Epithelial cell of proximal tubule (primary cell): Measurements from ENCODE around the gene ELF2. TPM values are rescaled to one million over a fixed set of nuclear protein-coding genes. Genes with fewer than 3 reads are reported as not detected.

Source experiments
- DNase-seq: peaks from one replicate; pipeline ENCODE4 v3.0.0-alpha.2; 2011; ENCODE audit warnings: low read depth
- H3K4me3 ChIP-seq: 2 replicates; pipeline ENCODE4 v1.5.1; 2011; ENCODE audit warnings: low read depth, mild to moderate bottlenecking, low read length
- CTCF ChIP-seq: conservative IDR thresholded peaks from 2 replicates; pipeline ENCODE4 v1.5.1; 2012; ENCODE audit warnings: low read depth, mild to moderate bottlenecking, low read length
- total RNA-seq: library from RNA; depleted of rRNA; stranded (reverse); fragments of >200 nt; gene quantifications from 2 replicates; pipeline ENCODE4 v1.2.3, GENCODE V29; 2015

The ELF2 gene
- total RNA-seq, 1 donor from 2014 or later = 24.1 TPM

GRCh38 chr4:139188648-139189416 lies 11.8 kb upstream of the ELF2 start:
- no peak for TF ChIP-seq CTCF
- no peak overlapping the region for H3K4me3 ChIP-seq
- no peak for DNase-seq

- no peak overlapping the region for H3K4me3 ChIP-seq
- TF ChIP-seq CTCF = peak; percentile 47
- DNase-seq = no peak
Measured at GRCh38 chr4:139184129-139184528, 7.1 kb upstream of the ELF2 start.

- H3K4me3 ChIP-seq = peak overlapping the region; percentile 72
- no peak for TF ChIP-seq CTCF
- no peak for DNase-seq
Measured at GRCh38 chr4:139177869-139178619, 1.0 kb upstream of the ELF2 start.

GRCh38 chr4:139176302-139177048 lies 543 bp downstream of the ELF2 start:
- peak overlapping the region; percentile 72 for H3K4me3 ChIP-seq
- DNase-seq = no peak
- TF ChIP-seq CTCF = no peak

GRCh38 chr4:139175646-139176301 lies 1.2 kb downstream of the ELF2 start:
- TF ChIP-seq CTCF = no peak
- no peak for DNase-seq

GRCh38 chr4:139171876-139172691 lies 4.9 kb downstream of the ELF2 start:
- TF ChIP-seq CTCF = no peak
- DNase-seq = no peak
- H3K4me3 ChIP-seq = no peak overlapping the region

More at GRCh38 chr4:139175646-139176301, 1.2 kb downstream of the ELF2 start:
- peak overlapping the region; percentile 72 for H3K4me3 ChIP-seq
